Measurements from ENCODE around the gene NIT1. TPM values are rescaled to one million over a fixed set of nuclear protein-coding genes. Genes with fewer than 3 reads are reported as not detected.

Gene NIT1
- polyA plus RNA-seq, 1 experiment = 19.2 TPM

DNA sequence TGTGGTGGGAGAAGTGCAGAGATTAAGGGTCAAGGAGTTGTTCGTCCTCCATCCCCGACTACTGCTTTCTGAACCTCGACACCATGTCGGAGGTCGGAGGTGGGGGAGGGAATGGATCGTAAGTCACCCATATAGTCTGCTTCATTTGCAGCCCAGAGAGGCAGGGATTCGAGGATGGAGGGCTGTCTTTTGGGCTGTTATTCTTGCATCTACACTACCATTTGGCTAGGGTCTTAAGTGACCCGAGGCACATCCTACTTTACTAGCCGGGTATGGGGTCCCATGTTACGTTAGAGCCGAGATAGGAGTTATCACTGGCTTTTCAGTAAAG is 42.0 kb downstream of the NIT1 start:
- peak overlapping the region; percentile 88 for H3K4me3 ChIP-seq (ENCODE audit: low read depth, low read length)
- DNase-seq (ENCODE audit: low read depth, low spot score) = no peak
- POLR2A ChIA-PET = interaction anchor here (1.0 kb wide), 1 partner anchor 27 kb away, joined by 4 read pairs; the partner anchor contains the start of gene DEDD
- H3K27ac ChIP-seq (ENCODE audit: low read depth, low read length) = peak overlapping the region; percentile 57
- H3K27me3 ChIP-seq (ENCODE audit: control insufficient read depth, insufficient read depth, low read length) = no peaks in the 10 kb centered on the region
- CTCF ChIA-PET = interaction anchor here (2.4 kb wide), 1 partner anchor 32 kb away, joined by 8 read pairs; no protein-coding TSS in a partner anchor
- no peaks in the 10 kb centered on the region; the same call in 1 of the 2 replicates for H3K9me3 ChIP-seq (ENCODE audit: control insufficient read depth, insufficient read depth, low read length)
- TF ChIP-seq, protein P1, sequence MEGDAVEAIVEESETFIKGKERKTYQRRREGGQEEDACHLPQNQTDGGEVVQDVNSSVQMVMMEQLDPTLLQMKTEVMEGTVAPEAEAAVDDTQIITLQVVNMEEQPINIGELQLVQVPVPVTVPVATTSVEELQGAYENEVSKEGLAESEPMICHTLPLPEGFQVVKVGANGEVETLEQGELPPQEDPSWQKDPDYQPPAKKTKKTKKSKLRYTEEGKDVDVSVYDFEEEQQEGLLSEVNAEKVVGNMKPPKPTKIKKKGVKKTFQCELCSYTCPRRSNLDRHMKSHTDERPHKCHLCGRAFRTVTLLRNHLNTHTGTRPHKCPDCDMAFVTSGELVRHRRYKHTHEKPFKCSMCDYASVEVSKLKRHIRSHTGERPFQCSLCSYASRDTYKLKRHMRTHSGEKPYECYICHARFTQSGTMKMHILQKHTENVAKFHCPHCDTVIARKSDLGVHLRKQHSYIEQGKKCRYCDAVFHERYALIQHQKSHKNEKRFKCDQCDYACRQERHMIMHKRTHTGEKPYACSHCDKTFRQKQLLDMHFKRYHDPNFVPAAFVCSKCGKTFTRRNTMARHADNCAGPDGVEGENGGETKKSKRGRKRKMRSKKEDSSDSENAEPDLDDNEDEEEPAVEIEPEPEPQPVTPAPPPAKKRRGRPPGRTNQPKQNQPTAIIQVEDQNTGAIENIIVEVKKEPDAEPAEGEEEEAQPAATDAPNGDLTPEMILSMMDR (IDR thresholded peaks at IDR 0.05; ENCODE audit: low read depth, low read length) = no peak

DNA sequence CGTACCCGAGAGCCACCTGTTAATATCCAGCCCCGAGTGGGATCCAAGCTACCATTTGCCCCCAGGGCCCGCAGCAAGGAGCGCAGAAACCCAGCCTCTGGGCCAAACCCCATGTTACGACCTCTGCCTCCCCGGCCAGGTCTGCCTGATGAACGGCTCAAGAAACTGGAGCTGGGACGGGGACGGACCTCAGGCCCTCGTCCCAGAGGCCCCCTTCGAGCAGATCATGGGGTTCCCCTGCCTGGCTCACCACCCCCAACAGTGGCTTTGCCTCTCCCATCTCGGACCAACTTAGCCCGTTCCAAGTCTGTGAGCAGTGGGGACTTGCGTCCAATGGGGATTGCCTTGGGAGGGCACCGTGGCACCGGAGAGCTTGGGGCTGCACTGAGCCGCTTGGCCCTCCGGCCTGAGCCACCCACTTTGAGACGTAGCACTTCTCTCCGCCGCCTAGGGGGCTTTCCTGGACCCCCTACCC is 42.8 kb downstream of the NIT1 start:
- ChIA-PET POLR2A (no interaction called here), CTCF (no interaction called here)
- H3K27me3 ChIP-seq (ENCODE audit: control insufficient read depth, insufficient read depth, low read length) = no peaks in the 10 kb centered on the region
- TF ChIP-seq, protein P1 (IDR thresholded peaks at IDR 0.05; ENCODE audit: low read depth, low read length) = no peak
- peak overlapping the region; percentile 88; the same call in 1 of the 2 replicates for H3K4me3 ChIP-seq (ENCODE audit: low read depth, low read length)
- no peak overlapping the region for H3K27ac ChIP-seq (ENCODE audit: low read depth, low read length)
- DNase-seq (ENCODE audit: low read depth, low spot score) = no peak
- no peaks in the 10 kb centered on the region; the same call in 1 of the 2 replicates for H3K9me3 ChIP-seq (ENCODE audit: control insufficient read depth, insufficient read depth, low read length)

DNA sequence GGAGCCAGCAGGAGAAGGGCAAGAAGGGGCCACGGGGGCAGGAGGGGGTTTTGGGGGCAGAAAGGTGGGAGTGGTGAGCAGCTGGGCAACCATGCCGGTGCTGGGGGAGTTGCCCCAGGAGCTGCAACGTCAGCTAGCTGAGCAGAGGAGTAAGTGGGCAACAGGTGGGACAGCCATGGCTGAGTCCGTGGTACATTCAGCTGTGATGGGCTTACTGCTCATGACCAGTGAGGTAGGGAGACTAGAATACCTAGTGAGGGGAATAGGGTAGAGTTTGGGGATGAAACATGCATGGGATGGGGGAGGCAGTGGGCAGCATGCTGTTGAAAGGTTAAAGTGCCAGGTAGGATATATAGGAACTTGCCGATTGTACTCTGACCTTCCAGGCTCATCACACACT is 43.7 kb downstream of the NIT1 start:
- CTCF ChIA-PET = interaction anchor here (0.8 kb wide), 1 partner anchor 81 kb away, joined by 3 read pairs; no protein-coding TSS in a partner anchor
- no peak for DNase-seq (ENCODE audit: low read depth, low spot score)
- Histone ChIP-seq H3K27ac (ENCODE audit: low read depth, low read length) (no peak overlapping the region), H3K27me3 (ENCODE audit: control insufficient read depth, insufficient read depth, low read length) (no peaks in the 10 kb centered on the region), H3K9me3 (ENCODE audit: control insufficient read depth, insufficient read depth, low read length) (no peaks in the 10 kb centered on the region; the same call in 1 of the 2 replicates), H3K4me3 (ENCODE audit: low read depth, low read length) (no peak overlapping the region)
- POLR2A ChIA-PET = no interaction called here
- TF ChIP-seq, protein P1 (IDR thresholded peaks at IDR 0.05; ENCODE audit: low read depth, low read length) = no peak

DNA sequence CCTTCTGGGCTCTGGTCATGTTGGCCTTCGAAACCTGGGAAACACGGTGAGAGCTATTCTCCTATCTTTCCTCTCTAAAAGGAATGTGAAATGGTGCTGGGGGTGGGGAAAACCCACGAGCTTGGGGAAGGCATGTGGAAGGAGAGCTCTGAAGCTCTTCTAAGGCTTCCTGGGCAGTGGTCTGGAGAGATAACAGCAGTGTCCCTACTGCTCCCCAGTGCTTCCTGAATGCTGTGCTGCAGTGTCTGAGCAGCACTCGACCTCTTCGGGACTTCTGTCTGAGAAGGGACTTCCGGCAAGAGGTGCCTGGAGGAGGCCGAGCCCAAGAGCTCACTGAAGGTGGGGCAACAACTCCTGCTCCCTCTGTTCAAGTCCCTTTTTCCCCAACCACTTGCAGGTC is 44.1 kb downstream of the NIT1 start:
- no peak for DNase-seq (ENCODE audit: low read depth, low spot score)
- ChIA-PET CTCF (interaction anchor here (0.8 kb wide), 1 partner anchor 81 kb away, joined by 3 read pairs; no protein-coding TSS in a partner anchor), POLR2A (no interaction called here)
- H3K27ac ChIP-seq (ENCODE audit: low read depth, low read length) = no peak overlapping the region
- no peak overlapping the region for H3K4me3 ChIP-seq (ENCODE audit: low read depth, low read length)
- H3K9me3 ChIP-seq (ENCODE audit: control insufficient read depth, insufficient read depth, low read length) = no peaks in the 10 kb centered on the region; the same call in 1 of the 2 replicates
- TF ChIP-seq, protein P1 (IDR thresholded peaks at IDR 0.05; ENCODE audit: low read depth, low read length) = no peak
- no peaks in the 10 kb centered on the region for H3K27me3 ChIP-seq (ENCODE audit: control insufficient read depth, insufficient read depth, low read length)

DNA sequence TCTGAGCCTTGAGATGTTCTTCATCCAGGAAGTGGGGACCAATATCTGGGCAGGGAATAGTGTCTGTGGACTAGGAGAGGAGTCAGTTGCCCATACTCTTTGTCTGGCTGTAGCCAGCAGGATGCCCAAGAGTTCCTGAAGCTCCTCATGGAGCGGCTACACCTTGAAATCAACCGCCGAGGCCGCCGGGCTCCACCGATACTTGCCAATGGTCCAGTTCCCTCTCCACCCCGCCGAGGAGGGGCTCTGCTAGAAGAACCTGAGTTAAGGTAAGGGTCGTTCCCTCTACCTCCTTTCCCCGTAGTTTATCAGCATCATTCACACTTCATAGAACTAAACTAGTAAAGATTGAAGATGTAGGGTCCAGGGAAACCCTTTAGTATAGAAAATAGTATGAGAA is 44.9 kb downstream of the NIT1 start:
- DNase-seq (ENCODE audit: low read depth, low spot score) = no peak
- no peaks in the 10 kb centered on the region; the same call in 1 of the 2 replicates for H3K9me3 ChIP-seq (ENCODE audit: control insufficient read depth, insufficient read depth, low read length)
- TF ChIP-seq, protein P1 (IDR thresholded peaks at IDR 0.05; ENCODE audit: low read depth, low read length) = no peak
- no peak overlapping the region for H3K27ac ChIP-seq (ENCODE audit: low read depth, low read length)
- POLR2A ChIA-PET = no interaction called here
- H3K4me3 ChIP-seq (ENCODE audit: low read depth, low read length) = no peak overlapping the region
- no peaks in the 10 kb centered on the region for H3K27me3 ChIP-seq (ENCODE audit: control insufficient read depth, insufficient read depth, low read length)
- CTCF ChIA-PET = no interaction called here
